HG03159 (cell line): Measurements from ENCODE around the gene DACH1.
"Not testable (repeated sequence)": the region's sequence is repeated elsewhere in the genome, so short reads cannot be mapped to it uniquely, and the experiment has no call there.

Experiments
- ATAC-seq: cut with Tn5 transposase; IDR thresholded peaks from one replicate; pipeline ENCODE4 v1.9.1; 2021; ENCODE audit warnings: mild to moderate bottlenecking, moderate library complexity; ENCODE audit not compliant: unreplicated experiment

The DACH1 gene

GRCh38 chr13:71785361-71785760 is 81.6 kb downstream of the DACH1 start:
- no peak for ATAC-seq

DNA sequence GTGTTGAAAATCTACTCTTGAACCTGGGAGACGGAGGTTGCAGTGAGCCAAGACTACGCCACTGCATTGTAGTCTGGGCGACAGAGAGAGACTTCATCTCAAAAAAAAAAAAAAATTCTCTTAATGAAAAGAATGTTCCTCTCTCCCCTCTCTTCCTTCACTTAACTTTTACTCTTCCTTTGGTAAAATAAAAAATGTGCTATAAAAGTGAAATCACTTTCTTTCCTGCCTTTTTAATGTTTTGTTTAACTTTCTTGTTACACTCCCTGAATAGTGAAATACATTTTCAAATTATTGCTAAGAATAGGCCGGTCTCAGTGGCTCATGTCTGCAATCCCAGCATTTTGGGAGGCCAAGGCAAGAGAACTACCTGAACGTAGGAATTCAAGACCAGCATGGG is 86.5 kb downstream of the DACH1 start:
- no peak for ATAC-seq

GRCh38 chr13:71778998-71779397 is 88.0 kb downstream of the DACH1 start:
- not testable (repeated sequence) for ATAC-seq

DNA sequence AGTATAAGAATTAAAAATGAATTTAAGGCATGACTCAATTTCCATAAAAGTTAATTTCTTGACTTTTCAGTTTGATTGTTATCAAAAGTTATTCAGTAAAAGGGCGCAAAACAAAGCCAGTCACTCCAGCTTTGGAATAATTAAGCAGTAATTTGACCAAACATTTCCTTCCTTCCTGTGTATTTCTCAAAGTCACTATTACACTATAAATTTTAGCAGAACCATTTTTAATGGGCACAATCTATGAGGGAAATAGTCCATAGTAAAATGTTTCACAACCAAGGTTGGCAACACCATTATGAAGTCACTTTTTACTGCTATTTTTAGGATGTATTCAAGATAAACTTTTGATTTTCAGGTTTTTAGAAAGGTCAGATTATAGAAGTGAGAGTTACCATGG is 91.0 kb downstream of the DACH1 start:
- ATAC-seq: no peak

GRCh38 chr13:71774863-71775262 is 92.1 kb downstream of the DACH1 start:
- ATAC-seq: no peak

- ATAC-seq: no peak
These were observed 93.5 kb downstream of the DACH1 start for GRCh38 chr13:71773531-71773930.

DNA sequence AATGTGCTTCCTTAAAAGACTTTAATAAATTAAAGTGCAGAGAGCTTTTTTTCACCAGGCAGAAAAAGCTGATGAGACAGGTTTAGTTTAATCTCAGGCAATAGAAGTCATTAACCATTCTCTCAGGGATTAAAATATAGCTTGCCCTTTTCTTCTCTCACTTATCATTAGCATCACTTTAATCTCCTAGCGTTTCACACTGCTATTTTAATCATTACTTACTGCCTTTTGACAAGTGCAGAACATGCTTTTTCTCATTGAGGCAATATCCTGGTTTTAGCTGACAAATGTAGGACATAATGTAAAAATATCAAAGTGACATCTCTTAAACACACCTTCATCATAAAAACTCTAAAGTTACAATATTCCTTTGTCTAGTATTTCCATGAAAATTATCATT is 94.6 kb downstream of the DACH1 start:
- ATAC-seq: no peak

DNA sequence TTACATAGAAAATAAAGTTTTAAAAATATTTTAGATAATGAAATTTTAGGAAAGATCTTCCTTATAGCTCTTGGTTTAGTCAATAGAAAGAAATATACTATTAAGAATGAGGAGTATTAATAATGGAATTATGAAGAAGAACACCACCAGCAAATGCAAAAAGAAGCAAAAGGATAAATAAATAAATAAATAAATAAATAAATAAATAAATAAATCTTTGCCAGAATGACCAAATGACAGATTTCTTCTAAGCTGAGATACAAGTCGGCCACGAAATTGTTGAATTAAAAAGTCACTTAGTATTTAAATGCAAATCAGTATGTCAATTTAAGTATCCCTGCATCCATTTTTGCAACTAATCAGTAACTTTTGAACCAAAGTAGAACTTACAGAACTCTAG is 95.9 kb downstream of the DACH1 start:
- ATAC-seq: no peak

DNA sequence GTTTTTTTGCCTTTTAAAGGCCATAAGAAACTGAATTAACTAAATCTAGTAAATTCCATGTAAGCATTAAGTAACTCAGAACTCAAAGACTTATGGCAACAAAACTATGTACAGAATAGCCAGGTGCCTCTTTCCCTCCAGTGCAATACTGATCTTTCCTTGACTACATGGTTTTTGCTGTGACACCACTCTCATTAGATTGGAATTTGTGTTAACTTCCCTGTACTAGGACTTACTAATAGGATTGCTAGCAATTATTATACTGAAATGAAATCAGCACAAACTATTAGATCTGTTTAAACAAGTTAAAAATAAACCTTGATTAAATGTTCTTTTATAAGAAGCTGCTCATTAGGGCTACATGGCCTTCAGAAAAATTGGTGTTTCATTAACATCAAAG is 96.3 kb downstream of the DACH1 start:
- ATAC-seq: no peak

- ATAC-seq: no peak
These were observed 98.1 kb downstream of the DACH1 start for GRCh38 chr13:71768881-71769280.

DNA sequence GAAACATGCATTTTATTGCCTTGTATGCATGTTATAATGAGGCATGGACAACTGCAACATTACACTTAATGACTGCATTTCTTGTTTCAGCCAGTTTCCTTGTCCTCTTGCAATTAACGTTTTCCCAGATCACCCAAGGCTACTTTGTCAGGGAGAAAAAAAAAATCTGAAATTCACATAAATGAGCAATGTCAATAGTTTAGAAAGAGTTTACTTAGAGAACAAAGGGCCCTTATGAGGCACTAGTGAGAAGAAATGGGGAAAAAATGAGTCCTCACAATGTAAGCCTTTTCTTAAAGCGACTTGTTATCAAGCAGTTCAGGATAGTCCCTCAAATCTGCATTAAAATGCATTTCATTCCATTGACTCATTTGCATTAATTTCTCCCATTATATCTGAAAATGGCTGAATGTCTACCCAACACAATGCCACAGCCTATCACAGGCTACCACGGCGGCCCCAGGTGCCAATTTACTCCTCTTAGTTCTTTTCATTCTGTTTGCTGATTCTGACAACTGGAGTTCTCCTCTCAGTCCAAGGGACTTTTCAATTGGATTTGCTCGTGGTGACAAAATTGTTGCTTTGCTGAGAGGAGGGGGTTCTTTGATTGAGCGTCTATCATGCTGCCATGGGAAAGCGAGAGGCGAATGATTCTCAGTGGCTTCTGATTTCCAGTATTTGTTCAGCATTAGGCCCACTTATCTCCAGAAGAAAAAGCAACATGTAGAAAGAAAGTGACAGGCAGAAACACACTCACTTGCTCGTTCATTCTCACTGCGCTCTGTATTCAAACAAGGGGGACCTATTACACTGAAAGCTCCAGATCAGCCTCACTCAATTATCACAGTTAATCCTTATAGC is 107.1 kb downstream of the DACH1 start:
- ATAC-seq: no peak

GRCh38 chr13:71758828-71759227 is 108.2 kb downstream of the DACH1 start:
- no peak for ATAC-seq

GRCh38 chr13:71754407-71754974 is 112.5 kb downstream of the DACH1 start:
- no peak for ATAC-seq

- no peak for ATAC-seq
These were observed 114.1 kb downstream of the DACH1 start for GRCh38 chr13:71752775-71753513.

DNA sequence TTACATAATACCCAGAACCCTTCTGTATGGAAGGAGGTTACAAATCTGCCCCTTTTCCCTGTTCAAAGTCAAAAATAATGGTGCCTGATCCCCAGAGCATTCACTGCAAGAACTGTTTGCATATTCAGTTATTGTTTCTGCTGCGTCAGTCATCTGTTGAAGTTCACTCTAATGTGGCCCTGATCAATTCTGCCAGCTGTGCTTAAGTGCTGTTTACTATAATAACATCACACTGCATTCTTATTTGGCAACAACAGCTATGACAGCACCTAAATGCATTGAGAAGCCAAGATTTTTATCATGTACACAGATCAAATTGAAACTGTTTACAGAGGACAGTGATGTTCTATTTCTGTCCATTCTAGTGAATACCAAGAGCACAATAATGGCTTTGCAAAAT is 115.9 kb downstream of the DACH1 start:
- no peak for ATAC-seq

DNA sequence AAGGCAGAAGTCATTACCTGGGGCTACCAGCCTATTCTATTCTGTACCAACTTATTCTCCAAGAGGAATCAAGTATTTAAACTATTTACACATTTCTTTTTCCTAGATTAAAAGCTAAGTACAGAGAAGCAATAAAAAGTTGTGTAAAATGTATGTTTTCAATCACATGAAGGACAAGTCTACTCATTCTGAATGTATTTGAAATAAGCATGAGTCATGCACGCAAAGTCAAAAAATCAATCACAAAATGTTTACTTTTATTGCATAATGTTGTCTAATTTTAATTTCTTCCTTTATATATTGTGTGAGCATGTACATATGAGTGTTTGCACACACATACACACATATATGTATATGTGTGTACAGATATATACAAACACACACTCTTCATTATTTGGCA is 136.7 kb downstream of the DACH1 start:
- ATAC-seq: no peak

- no peak for ATAC-seq
These were observed 137.6 kb downstream of the DACH1 start for GRCh38 chr13:71729441-71729840.

DNA sequence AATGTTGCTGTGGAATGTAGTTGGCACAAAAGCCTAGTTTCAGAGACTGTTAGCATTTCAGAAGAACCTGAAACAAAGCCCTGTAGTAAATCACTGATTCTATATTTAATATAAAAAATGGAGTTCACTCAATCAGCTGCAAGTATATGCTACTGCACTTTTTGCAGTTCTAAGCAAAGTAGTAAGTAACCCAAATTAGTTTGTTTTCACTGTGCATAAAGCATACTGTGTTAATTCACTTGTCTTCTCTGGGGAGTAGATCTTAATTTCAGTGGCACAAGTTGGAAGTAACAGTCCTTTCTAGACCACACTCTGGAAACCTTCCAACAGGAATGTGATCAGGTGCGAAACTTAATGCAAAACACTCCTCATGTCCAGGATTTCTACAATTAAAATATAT is 139.3 kb downstream of the DACH1 start:
- ATAC-seq: no peak

DNA sequence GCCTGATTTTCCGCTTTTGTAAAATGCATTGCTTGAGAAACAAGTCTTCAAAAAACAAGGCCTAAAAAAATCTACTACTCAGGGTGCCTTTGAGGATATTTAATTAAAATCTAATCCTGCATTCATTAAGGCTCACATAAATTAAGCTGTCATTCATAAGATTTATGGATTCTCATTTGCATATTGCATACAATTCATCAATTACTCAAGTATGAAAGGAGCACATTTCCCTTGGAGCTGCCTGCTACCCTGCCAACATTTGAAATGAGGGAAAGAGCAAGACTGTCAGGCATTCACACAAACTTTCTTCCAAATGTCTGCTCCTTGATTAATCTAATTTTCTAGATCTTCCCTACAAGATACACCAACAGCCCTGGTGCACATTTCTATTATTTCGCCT is 140.0 kb downstream of the DACH1 start:
- ATAC-seq: no peak

DNA sequence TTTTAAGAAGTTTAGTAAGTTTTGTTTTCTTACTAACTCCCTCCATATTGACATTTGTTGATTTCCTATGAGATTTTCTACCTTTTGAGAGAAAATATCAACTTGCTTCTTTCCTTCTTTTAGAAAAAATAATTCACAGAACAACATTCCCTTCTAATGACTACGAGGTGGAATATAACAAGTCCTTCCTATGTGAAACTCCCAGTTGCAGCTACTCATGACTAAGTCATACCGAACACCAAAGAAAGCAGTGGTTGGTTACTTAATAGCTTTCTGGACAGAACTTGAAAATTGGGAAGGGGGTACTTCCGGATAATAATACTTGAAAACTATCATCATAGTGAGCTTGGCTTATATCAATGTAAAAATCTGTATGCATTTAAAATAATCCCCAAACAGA is 144.8 kb downstream of the DACH1 start:
- no peak for ATAC-seq

DNA sequence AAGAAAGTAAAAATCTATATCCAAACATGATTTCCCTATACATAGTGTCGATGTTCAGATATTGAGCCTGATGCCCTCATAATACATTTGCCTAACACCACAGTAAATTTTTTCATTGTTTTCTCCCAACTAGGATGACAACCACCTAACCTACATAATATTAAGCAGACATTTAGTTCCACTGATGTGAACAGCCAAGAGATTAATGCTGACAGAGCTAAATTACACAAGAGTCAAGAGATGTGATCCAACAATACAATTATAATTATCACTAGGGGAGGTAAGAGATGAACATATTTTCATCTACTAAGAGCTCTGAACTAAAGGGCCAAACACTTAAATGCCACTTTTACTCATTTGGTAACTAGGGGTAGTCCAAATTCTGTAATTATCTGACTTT is 145.9 kb downstream of the DACH1 start:
- no peak for ATAC-seq

- no peak for ATAC-seq
These were observed 148.1 kb downstream of the DACH1 start for GRCh38 chr13:71718931-71719330.
